ENCODE measurements around the gene FAM98C.
"Not testable (repeated sequence)": the region's sequence is repeated elsewhere in the genome, so short reads cannot be mapped to it uniquely, and the experiment has no call there.

FAM98C gene

GRCh38 chr19:38399537-38399936, 3.4 kb upstream of the FAM98C start:
- DNase-seq, result no peak

- DNase-seq, result no peak
Measured at GRCh38 chr19:38400361-38400760, 2.5 kb upstream of the FAM98C start.

GRCh38 chr19:38401148-38401547, 1.7 kb upstream of the FAM98C start:
- no peak for DNase-seq

- no peak for DNase-seq
Measured at GRCh38 chr19:38402623-38402966, 298 bp upstream of the FAM98C start.

GRCh38 chr19:38404858-38405257, 2.0 kb downstream of the FAM98C start:
- no peak for DNase-seq

GRCh38 chr19:38405276-38405675, 2.4 kb downstream of the FAM98C start:
- no peak for DNase-seq

GRCh38 chr19:38409631-38410133, 6.8 kb downstream of the FAM98C start:
- DNase-seq, result no peak

- DNase-seq, result not testable (repeated sequence)
Measured at GRCh38 chr19:38410407-38410806, 7.5 kb downstream of the FAM98C start.

GRCh38 chr19:38411041-38411712, 8.3 kb downstream of the FAM98C start:
- DNase-seq, result no peak

- DNase-seq, result not testable (repeated sequence)
Measured at GRCh38 chr19:38411898-38412297, 9.0 kb downstream of the FAM98C start.

- no peak for DNase-seq
Measured at GRCh38 chr19:38412491-38412890, 9.6 kb downstream of the FAM98C start.

GRCh38 chr19:38412961-38413360, 10.1 kb downstream of the FAM98C start:
- DNase-seq, result no peak

GRCh38 chr19:38413416-38413815, 10.5 kb downstream of the FAM98C start:
- no peak for DNase-seq

GRCh38 chr19:38417146-38417543, 14.3 kb downstream of the FAM98C start:
- no peak for DNase-seq

- DNase-seq, result peak; percentile 81 to 93
Measured at GRCh38 chr19:38417544-38418506, 14.9 kb downstream of the FAM98C start.

- DNase-seq, result no peak
Measured at GRCh38 chr19:38420935-38421334, 18.0 kb downstream of the FAM98C start.

GRCh38 chr19:38421856-38422255, 19.0 kb downstream of the FAM98C start:
- no peak for DNase-seq

- no peak for DNase-seq
Measured at GRCh38 chr19:38422438-38422837, 19.5 kb downstream of the FAM98C start.

- DNase-seq, result no peak
Measured at GRCh38 chr19:38424272-38424671, 21.4 kb downstream of the FAM98C start.

- DNase-seq, result no peak
Measured at GRCh38 chr19:38425222-38425809, 22.4 kb downstream of the FAM98C start.

- peak; percentile 40 to 55 for DNase-seq
Measured at GRCh38 chr19:38425810-38426466, 23.0 kb downstream of the FAM98C start, which contains the start of gene RASGRP4. TSS of gene RASGRP4 (minus strand) at chr19:38426219. CDS start at chr19:38426091, 128 bp downstream.

GRCh38 chr19:38427035-38427677, 24.3 kb downstream of the FAM98C start:
- DNase-seq, result peak in 1 of 2 donors; percentile 3
